ENCODE data around the gene DPH2.
A peak's percentile ranks its signal among the peaks of the same experiment; 100 is the strongest.

The DPH2 gene

GRCh38 chr1:43969746-43970466 lies at the start of gene DPH2:
DPH2 (plus strand) TSS chr1:43970010; CDS start chr1:43970176, 166 bp downstream.
- peak; percentile 98 for DNase-seq (ENCODE audit: low spot score)

- no peak for DNase-seq (ENCODE audit: low spot score)
These were observed 48.8 kb upstream of the DPH2 start for GRCh38 chr1:43921022-43921421.

- DNase-seq (ENCODE audit: low spot score) = no peak
These were observed 45.3 kb upstream of the DPH2 start for GRCh38 chr1:43924516-43924915.

GRCh38 chr1:43925846-43926245 lies 44.0 kb upstream of the DPH2 start:
- no peak for DNase-seq (ENCODE audit: low spot score)

- DNase-seq (ENCODE audit: low spot score) = no peak
These were observed 39.5 kb upstream of the DPH2 start for GRCh38 chr1:43930168-43930948.

- DNase-seq (ENCODE audit: low spot score) = no peak
These were observed 38.9 kb upstream of the DPH2 start for GRCh38 chr1:43930949-43931275.

- no peak for DNase-seq (ENCODE audit: low spot score)
These were observed 37.8 kb upstream of the DPH2 start for GRCh38 chr1:43931711-43932660.

GRCh38 chr1:43932786-43933385 lies 36.9 kb upstream of the DPH2 start:
- DNase-seq (ENCODE audit: low spot score) = no peak

GRCh38 chr1:43933386-43934100 lies 36.3 kb upstream of the DPH2 start, which contains the start of gene ARTN:
ARTN (plus strand) TSS chr1:43933801; CDS start chr1:43935657, 1,856 bp downstream.
- DNase-seq (ENCODE audit: low spot score) = no peak

- peak; percentile 70 for DNase-seq (ENCODE audit: low spot score)
These were observed 35.5 kb upstream of the DPH2 start for GRCh38 chr1:43934101-43934985.

GRCh38 chr1:43934986-43935324 lies 34.9 kb upstream of the DPH2 start:
- no peak for DNase-seq (ENCODE audit: low spot score)

- DNase-seq (ENCODE audit: low spot score) = no peak
These were observed 33.9 kb upstream of the DPH2 start for GRCh38 chr1:43935711-43936427.

GRCh38 chr1:43936431-43937151 lies 33.2 kb upstream of the DPH2 start:
- no peak for DNase-seq (ENCODE audit: low spot score)

- DNase-seq (ENCODE audit: low spot score) = no peak
These were observed 32.5 kb upstream of the DPH2 start for GRCh38 chr1:43937179-43937865.

- DNase-seq (ENCODE audit: low spot score) = no peak
These were observed 31.4 kb upstream of the DPH2 start for GRCh38 chr1:43938383-43938782.

- peak; percentile 65 for DNase-seq (ENCODE audit: low spot score)
These were observed 30.8 kb upstream of the DPH2 start for GRCh38 chr1:43938892-43939587.

- DNase-seq (ENCODE audit: low spot score) = no peak
These were observed 27.4 kb upstream of the DPH2 start for GRCh38 chr1:43942411-43942810.

- DNase-seq (ENCODE audit: low spot score) = no peak
These were observed 24.9 kb upstream of the DPH2 start for GRCh38 chr1:43944860-43945259.
